GM12878 (cell line): ENCODE data around the gene MACF1.
"Not testable (repeated sequence)": the region's sequence is repeated elsewhere in the genome, so short reads cannot be mapped to it uniquely, and the experiment has no call there.

Experiments
- NFYB ChIP-seq: IDR thresholded peaks from 2 replicates; pipeline ENCODE4 v1.6.1; 2011; ENCODE audit warnings: low read depth, mild to moderate bottlenecking, low read length, improper control_type of control experiment, moderate library complexity; ENCODE audit not compliant: insufficient read depth
- POLR2AphosphoS2 ChIP-seq: IDR thresholded peaks from 2 replicates; pipeline ENCODE4 v1.6.1; 2011; ENCODE audit warnings: low read depth, mild to moderate bottlenecking, low read length, improper control_type of control experiment, moderate library complexity
- RAD21 ChIP-seq: IDR thresholded peaks from 2 replicates; pipeline ENCODE4 v1.6.1; 2011; ENCODE audit warnings: mild to moderate bottlenecking, low read depth, low read length, moderate library complexity; ENCODE audit not compliant: insufficient read depth
- SIX5 ChIP-seq: IDR thresholded peaks from 2 replicates; pipeline ENCODE4 v1.6.1; 2011; ENCODE audit warnings: mild to moderate bottlenecking, low read depth, low read length, moderate library complexity; ENCODE audit not compliant: severe bottlenecking
- SUPT20H ChIP-seq: IDR thresholded peaks from 2 replicates; pipeline ENCODE4 v1.6.1; 2011; ENCODE audit warnings: low read depth, mild to moderate bottlenecking, low read length, moderate library complexity, borderline replicate concordance; ENCODE audit not compliant: control insufficient read depth
- TCF12 ChIP-seq: IDR thresholded peaks from 2 replicates; pipeline ENCODE4 v1.6.1; 2011; ENCODE audit warnings: low read depth, mild to moderate bottlenecking, low read length
- TF ChIP-seq, protein P1 (sequence below): fragments of 450-650 bp; IDR thresholded peaks from 2 replicates; pipeline ENCODE4 v1.6.1; 2016; ENCODE audit warnings: mild to moderate bottlenecking, moderate library complexity, borderline replicate concordance
- TF ChIP-seq, protein P2 (sequence below), 3 experiments: IDR thresholded peaks in 2 of 3; conservative IDR thresholded peaks in 1 of 3; 2 replicates each; pipeline ENCODE4 v1.5.1; 2011; ENCODE audit warnings: low read depth in 3 of 3, low read length in 3 of 3, mild to moderate bottlenecking in 3 of 3, control low read depth in 2 of 3, moderate library complexity in 2 of 3, inconsistent platforms in 1 of 3, mixed read lengths in 1 of 3; ENCODE audit not compliant: control insufficient read depth in 2 of 3, insufficient read depth in 1 of 3; ENCODE audit errors: extremely low read depth in 1 of 3
- TF ChIP-seq, protein P3 (sequence below): IDR thresholded peaks from 2 replicates; pipeline ENCODE4 v1.6.1; 2012; ENCODE audit warnings: low read length, inconsistent platforms

DNA sequence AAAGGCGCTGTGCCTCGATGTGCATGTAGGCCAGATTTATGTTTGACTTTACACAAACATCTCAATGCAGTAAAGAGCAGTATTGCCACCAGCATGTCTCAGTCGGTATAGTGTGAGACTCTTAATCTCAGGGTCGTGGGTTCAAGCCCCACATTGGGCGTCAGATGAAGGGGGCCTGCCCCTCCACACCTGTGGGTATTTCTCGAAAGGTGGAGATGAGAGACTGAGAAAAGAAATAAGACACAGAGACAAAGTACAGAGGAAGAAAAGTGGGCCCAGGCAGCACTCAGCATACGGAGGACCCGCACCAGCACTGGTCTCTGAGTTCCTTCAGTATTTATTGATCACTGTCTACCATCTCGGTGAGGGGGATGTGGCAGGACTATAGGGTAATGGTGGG, 299.9 kb downstream of the MACF1 start:
- TF ChIP-seq RAD21, POLR2AphosphoS2, SUPT20H, SIX5, NFYB, TCF12: not testable (repeated sequence)
- TF ChIP-seq, protein P1, sequence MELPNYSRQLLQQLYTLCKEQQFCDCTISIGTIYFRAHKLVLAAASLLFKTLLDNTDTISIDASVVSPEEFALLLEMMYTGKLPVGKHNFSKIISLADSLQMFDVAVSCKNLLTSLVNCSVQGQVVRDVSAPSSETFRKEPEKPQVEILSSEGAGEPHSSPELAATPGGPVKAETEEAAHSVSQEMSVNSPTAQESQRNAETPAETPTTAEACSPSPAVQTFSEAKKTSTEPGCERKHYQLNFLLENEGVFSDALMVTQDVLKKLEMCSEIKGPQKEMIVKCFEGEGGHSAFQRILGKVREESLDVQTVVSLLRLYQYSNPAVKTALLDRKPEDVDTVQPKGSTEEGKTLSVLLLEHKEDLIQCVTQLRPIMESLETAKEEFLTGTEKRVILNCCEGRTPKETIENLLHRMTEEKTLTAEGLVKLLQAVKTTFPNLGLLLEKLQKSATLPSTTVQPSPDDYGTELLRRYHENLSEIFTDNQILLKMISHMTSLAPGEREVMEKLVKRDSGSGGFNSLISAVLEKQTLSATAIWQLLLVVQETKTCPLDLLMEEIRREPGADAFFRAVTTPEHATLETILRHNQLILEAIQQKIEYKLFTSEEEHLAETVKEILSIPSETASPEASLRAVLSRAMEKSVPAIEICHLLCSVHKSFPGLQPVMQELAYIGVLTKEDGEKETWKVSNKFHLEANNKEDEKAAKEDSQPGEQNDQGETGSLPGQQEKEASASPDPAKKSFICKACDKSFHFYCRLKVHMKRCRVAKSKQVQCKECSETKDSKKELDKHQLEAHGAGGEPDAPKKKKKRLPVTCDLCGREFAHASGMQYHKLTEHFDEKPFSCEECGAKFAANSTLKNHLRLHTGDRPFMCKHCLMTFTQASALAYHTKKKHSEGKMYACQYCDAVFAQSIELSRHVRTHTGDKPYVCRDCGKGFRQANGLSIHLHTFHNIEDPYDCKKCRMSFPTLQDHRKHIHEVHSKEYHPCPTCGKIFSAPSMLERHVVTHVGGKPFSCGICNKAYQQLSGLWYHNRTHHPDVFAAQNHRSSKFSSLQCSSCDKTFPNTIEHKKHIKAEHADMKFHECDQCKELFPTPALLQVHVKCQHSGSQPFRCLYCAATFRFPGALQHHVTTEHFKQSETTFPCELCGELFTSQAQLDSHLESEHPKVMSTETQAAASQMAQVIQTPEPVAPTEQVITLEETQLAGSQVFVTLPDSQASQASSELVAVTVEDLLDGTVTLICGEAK = not testable (repeated sequence)
- TF ChIP-seq, protein P2, sequence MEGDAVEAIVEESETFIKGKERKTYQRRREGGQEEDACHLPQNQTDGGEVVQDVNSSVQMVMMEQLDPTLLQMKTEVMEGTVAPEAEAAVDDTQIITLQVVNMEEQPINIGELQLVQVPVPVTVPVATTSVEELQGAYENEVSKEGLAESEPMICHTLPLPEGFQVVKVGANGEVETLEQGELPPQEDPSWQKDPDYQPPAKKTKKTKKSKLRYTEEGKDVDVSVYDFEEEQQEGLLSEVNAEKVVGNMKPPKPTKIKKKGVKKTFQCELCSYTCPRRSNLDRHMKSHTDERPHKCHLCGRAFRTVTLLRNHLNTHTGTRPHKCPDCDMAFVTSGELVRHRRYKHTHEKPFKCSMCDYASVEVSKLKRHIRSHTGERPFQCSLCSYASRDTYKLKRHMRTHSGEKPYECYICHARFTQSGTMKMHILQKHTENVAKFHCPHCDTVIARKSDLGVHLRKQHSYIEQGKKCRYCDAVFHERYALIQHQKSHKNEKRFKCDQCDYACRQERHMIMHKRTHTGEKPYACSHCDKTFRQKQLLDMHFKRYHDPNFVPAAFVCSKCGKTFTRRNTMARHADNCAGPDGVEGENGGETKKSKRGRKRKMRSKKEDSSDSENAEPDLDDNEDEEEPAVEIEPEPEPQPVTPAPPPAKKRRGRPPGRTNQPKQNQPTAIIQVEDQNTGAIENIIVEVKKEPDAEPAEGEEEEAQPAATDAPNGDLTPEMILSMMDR (IDR thresholded peaks at IDR 0.05 in 2 of 3, conservative IDR thresholded peaks at IDR 0.05 in 1 of 3; ENCODE audit: control insufficient read depth in 2 of 3, extremely low read depth in 1 of 3, insufficient read depth in 1 of 3, low read depth in 3 of 3, low read length in 3 of 3) = not testable (repeated sequence)
- TF ChIP-seq, protein P3, sequence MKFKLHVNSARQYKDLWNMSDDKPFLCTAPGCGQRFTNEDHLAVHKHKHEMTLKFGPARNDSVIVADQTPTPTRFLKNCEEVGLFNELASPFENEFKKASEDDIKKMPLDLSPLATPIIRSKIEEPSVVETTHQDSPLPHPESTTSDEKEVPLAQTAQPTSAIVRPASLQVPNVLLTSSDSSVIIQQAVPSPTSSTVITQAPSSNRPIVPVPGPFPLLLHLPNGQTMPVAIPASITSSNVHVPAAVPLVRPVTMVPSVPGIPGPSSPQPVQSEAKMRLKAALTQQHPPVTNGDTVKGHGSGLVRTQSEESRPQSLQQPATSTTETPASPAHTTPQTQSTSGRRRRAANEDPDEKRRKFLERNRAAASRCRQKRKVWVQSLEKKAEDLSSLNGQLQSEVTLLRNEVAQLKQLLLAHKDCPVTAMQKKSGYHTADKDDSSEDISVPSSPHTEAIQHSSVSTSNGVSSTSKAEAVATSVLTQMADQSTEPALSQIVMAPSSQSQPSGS = not testable (repeated sequence)
